Immature natural killer cell (primary cell): ENCODE data around the gene GABARAP. TPM values are rescaled to one million over a fixed set of nuclear protein-coding genes. Genes with fewer than 3 reads are reported as not detected.

Source experiments
- DNase-seq, 3 donors: peaks; one replicate each; pipeline ENCODE4 v3.0.0; 2022; ENCODE audit warnings: mixed read lengths in 1 of 3
- H3K27ac Mint-ChIP-seq, 6 donors: one replicate each; pipeline ENCODE4 v1.8.0; 2020; ENCODE audit warnings: mixed read lengths in 6 of 6, mild to moderate bottlenecking in 5 of 6, inconsistent platforms in 4 of 6, moderate library complexity in 3 of 6
- H3K27me3 Mint-ChIP-seq, 3 donors: one replicate each; pipeline ENCODE4 v1.8.0; 2020 to 2021; ENCODE audit warnings: low read depth in 3 of 3, mild to moderate bottlenecking in 3 of 3, mixed read lengths in 3 of 3, moderate library complexity in 3 of 3, inconsistent platforms in 1 of 3
- H3K36me3 Mint-ChIP-seq, 3 donors: one replicate each; pipeline ENCODE4 v1.8.0; 2020; ENCODE audit warnings: mixed read lengths in 3 of 3, inconsistent platforms in 2 of 3, mild to moderate bottlenecking in 2 of 3
- H3K4me1 Mint-ChIP-seq, 2 donors: one replicate each; pipeline ENCODE4 v1.8.0; 2020; ENCODE audit warnings: inconsistent platforms in 2 of 2, mild to moderate bottlenecking in 2 of 2, mixed read lengths in 2 of 2, moderate library complexity in 1 of 2
- H3K4me3 Mint-ChIP-seq, 5 donors: one replicate each; pipeline ENCODE4 v1.8.0; 2020; ENCODE audit warnings: mild to moderate bottlenecking in 5 of 5, mixed read lengths in 5 of 5, inconsistent platforms in 3 of 5, moderate library complexity in 3 of 5
- H3K9me3 Mint-ChIP-seq, 6 donors: one replicate each; pipeline ENCODE4 v1.8.0; 2020; ENCODE audit warnings: mild to moderate bottlenecking in 6 of 6, mixed read lengths in 6 of 6, inconsistent platforms in 4 of 6, moderate library complexity in 3 of 6
- polyA plus RNA-seq, 3 donors: library from polyadenylated mRNA; unstranded; fragments of 300-500 nt; fragmentation: Illumina TruSeq; gene quantifications; one replicate each; pipeline ENCODE4 v1.2.3, GENCODE V29; 2021

Gene GABARAP
- polyA plus RNA-seq, 3 donors from 2014 or later: 764 to 982 (median 905) TPM

DNA sequence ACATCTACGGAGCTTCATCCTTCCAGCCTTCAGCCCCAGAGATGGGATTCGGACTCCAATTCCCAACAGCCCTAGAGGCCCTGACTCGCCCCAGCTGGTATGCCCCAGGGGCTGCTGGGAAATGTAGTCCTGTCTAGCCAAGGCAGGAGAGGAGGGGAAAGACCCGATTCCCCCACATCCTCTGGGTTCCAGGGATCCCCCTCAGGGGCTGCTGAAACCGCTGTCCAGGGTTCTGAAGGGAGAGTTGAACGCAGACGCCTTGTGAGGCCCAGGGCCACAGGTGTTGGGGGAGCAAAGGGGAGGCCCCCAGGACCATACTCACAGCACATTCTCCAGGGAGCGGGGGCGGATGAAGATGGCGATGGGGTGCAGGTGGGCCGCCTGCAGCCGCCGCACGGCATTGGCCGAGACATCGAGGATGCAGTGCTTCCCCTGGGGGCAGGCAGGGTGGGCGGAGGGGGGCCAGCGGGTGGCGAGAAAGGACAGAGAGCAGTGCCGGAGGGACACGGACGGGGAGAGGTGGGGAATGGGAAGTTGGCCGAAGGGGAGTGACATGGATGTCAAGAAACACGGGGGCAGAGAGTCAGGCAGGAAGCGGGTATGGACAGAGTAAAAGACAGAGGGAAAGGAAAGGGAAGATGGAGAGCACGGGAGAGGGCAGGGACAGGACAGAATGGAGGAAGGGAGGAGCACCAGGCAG is 50.5 kb downstream of the GABARAP start:
- peaks cover 0 to 6% (median 0%) of the 10 kb centered on the region in 3 donors for H3K27me3 Mint-ChIP-seq
- no peaks in the 10 kb centered on the region for H3K4me1 Mint-ChIP-seq
- DNase-seq: no peak
- no peak overlapping the region for H3K4me3 Mint-ChIP-seq
- no peaks in the 10 kb centered on the region for H3K36me3 Mint-ChIP-seq
- peak overlapping the region in 1 of 6 donors; percentile 8 for H3K27ac Mint-ChIP-seq
- H3K9me3 Mint-ChIP-seq: no peaks in the 10 kb centered on the region

DNA sequence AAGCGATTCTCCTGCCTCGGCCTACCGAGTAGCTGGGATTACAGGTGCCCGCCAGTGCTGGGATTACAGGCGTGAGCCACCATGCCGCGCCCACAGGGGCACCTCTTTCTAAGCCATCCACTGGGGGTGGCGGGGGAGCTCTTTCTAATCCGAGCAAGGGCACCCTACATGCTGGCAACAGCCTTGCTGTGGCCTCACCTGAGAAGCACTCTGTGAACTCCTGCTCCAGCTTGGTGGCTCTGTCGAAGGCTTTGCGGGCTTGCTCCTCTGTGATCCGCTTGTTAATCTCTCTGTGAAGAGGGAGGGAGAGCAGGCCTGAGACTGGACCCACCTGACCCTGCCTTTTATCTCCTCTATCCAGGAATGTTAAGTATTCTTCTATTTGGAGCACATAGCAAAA is 51.2 kb downstream of the GABARAP start:
- H3K27me3 Mint-ChIP-seq: peaks cover 0 to 4% (median 2%) of the 10 kb centered on the region in 3 donors

GRCh38 chr17:7190276-7190917 is 51.9 kb downstream of the GABARAP start:
- no peaks in the 10 kb centered on the region for H3K36me3 Mint-ChIP-seq
- H3K4me1 Mint-ChIP-seq: no peaks in the 10 kb centered on the region
- no peaks in the 10 kb centered on the region for H3K9me3 Mint-ChIP-seq
- H3K4me3 Mint-ChIP-seq: no peak overlapping the region
- peaks cover 0 to 4% (median 2%) of the 10 kb centered on the region in 3 donors for H3K27me3 Mint-ChIP-seq
- DNase-seq: no peak
- H3K27ac Mint-ChIP-seq: no peak overlapping the region

More for the DNA sequence above, 51.2 kb downstream of the GABARAP start:
- Mint-ChIP-seq H3K4me1 (no peaks in the 10 kb centered on the region), H3K4me3 (no peak overlapping the region), H3K9me3 (no peaks in the 10 kb centered on the region), H3K36me3 (no peaks in the 10 kb centered on the region), H3K27ac (no peak overlapping the region)
- DNase-seq: no peak

Other genes with a start within 250 kb of the GABARAP start
- gene ALOX12, start 246.4 kb downstream of the GABARAP start, polyA plus RNA-seq: under 1 TPM; 0.24 to 0.92 (median 0.83) TPM
- 100 to 1,000 TPM; 449 to 922 (median 670) TPM for gene RNASEK, start 229.8 kb downstream of the GABARAP start, polyA plus RNA-seq
- gene BCL6B, start 219.4 kb downstream of the GABARAP start, polyA plus RNA-seq: under 1 TPM in 1 of 3 donors, not detected in 2; 0.10 TPM
- gene SLC16A13, start 206.4 kb downstream of the GABARAP start, polyA plus RNA-seq: 1 to 10 TPM in 2 of 3 donors, under 1 TPM in 1; 0.49 to 2.6 (median 2.1) TPM
- gene SLC16A11, start 198.4 kb downstream of the GABARAP start, polyA plus RNA-seq: 1 to 10 TPM; 1.2 to 3.9 (median 3.1) TPM
- 10 to 100 TPM in 2 of 3 donors, under 1 TPM in 1; 0.72 to 13.5 (median 11.7) TPM for gene CLEC10A, start 162.2 kb downstream of the GABARAP start, polyA plus RNA-seq
- gene ASGR2, start 127.6 kb downstream of the GABARAP start, polyA plus RNA-seq: 1 to 10 TPM in 1 of 3 donors, under 1 TPM in 1, not detected in 1; 0.57 to 3.2 TPM
- gene ASGR1, start 63.1 kb downstream of the GABARAP start, polyA plus RNA-seq: under 1 TPM; 0.55 to 0.84 (median 0.81) TPM
- gene DLG4, start 22.6 kb downstream of the GABARAP start, polyA plus RNA-seq: under 1 TPM in 1 of 3 donors, not detected in 2; 0.36 TPM
- gene ACADVL, start 22.5 kb downstream of the GABARAP start, polyA plus RNA-seq: 100 to 1,000 TPM; 138 to 180 (median 141) TPM
- 10 to 100 TPM; 19.4 to 28.5 (median 25.2) TPM for gene DVL2, start 7.9 kb downstream of the GABARAP start, polyA plus RNA-seq
- 10 to 100 TPM; 11.9 to 41.4 (median 17.7) TPM for gene PHF23, start 3.0 kb downstream of the GABARAP start, polyA plus RNA-seq
- 10 to 100 TPM; 33.2 to 61.1 (median 57.8) TPM for gene CTDNEP1, start 9.3 kb upstream of the GABARAP start, polyA plus RNA-seq
- gene ELP5, start 9.8 kb upstream of the GABARAP start, polyA plus RNA-seq: 100 to 1,000 TPM in 1 of 3 donors, 10 to 100 TPM in 2; 65.0 to 108 (median 89.0) TPM
- gene CLDN7, start 20.0 kb upstream of the GABARAP start, polyA plus RNA-seq: 1 to 10 TPM; 2.5 to 8.7 (median 3.7) TPM
- gene SLC2A4, start 39.3 kb upstream of the GABARAP start, polyA plus RNA-seq: under 1 TPM in 1 of 3 donors, not detected in 2; 0.26 TPM
- gene YBX2, start 52.2 kb upstream of the GABARAP start, polyA plus RNA-seq: not detected
- 100 to 1,000 TPM; 235 to 814 (median 797) TPM for gene EIF5A, start 65.2 kb upstream of the GABARAP start, polyA plus RNA-seq
- 100 to 1,000 TPM; 100 to 129 (median 123) TPM for gene GPS2, start 72.9 kb upstream of the GABARAP start, polyA plus RNA-seq
- 1 to 10 TPM in 2 of 3 donors, under 1 TPM in 1; 0.58 to 2.8 (median 1.4) TPM for gene NEURL4, start 86.9 kb upstream of the GABARAP start, polyA plus RNA-seq
- gene ACAP1, start 94.1 kb upstream of the GABARAP start, polyA plus RNA-seq: 100 to 1,000 TPM; 137 to 227 (median 214) TPM
- 10 to 100 TPM in 1 of 3 donors, 1 to 10 TPM in 2; 5.5 to 13.0 (median 9.4) TPM for gene KCTD11, start 109.7 kb upstream of the GABARAP start, polyA plus RNA-seq
- gene TMEM95, start 112.7 kb upstream of the GABARAP start, polyA plus RNA-seq: not detected
- under 1 TPM in 2 of 3 donors, not detected in 1; 0.21 to 0.29 TPM for gene TNK1, start 138.6 kb upstream of the GABARAP start, polyA plus RNA-seq
- gene PLSCR3, start 152.1 kb upstream of the GABARAP start, polyA plus RNA-seq: 10 to 100 TPM; 38.1 to 82.5 (median 54.2) TPM
- gene TMEM256, start 161.6 kb upstream of the GABARAP start, polyA plus RNA-seq: 100 to 1,000 TPM in 1 of 3 donors, 10 to 100 TPM in 2; 30.7 to 116 (median 60.7) TPM
- gene NLGN2, start 165.4 kb upstream of the GABARAP start, polyA plus RNA-seq: not detected
- gene SPEM1, start 177.9 kb upstream of the GABARAP start, polyA plus RNA-seq: not detected
- not detected for gene SPEM2, start 183.2 kb upstream of the GABARAP start, polyA plus RNA-seq
- gene SPEM3, start 186.4 kb upstream of the GABARAP start, polyA plus RNA-seq: not detected
- gene TMEM102, start 193.0 kb upstream of the GABARAP start, polyA plus RNA-seq: 10 to 100 TPM; 15.9 to 27.9 (median 16.4) TPM
- gene FGF11, start 197.1 kb upstream of the GABARAP start, polyA plus RNA-seq: not detected
- gene CHRNB1, start 202.6 kb upstream of the GABARAP start, polyA plus RNA-seq: 10 to 100 TPM; 32.4 to 41.3 (median 38.5) TPM
- 10 to 100 TPM in 1 of 3 donors, 1 to 10 TPM in 2; 4.4 to 25.8 (median 8.3) TPM for gene ZBTB4, start 237.2 kb upstream of the GABARAP start, polyA plus RNA-seq
- gene SLC35G6, start 239.0 kb upstream of the GABARAP start, polyA plus RNA-seq: not detected
- gene POLR2A, start 241.9 kb upstream of the GABARAP start, polyA plus RNA-seq: 10 to 100 TPM; 16.0 to 67.8 (median 25.7) TPM